Sciatic nerve (tissue), 2 donors: ENCODE data around the gene FPR2. TPM values are rescaled to one million over a fixed set of nuclear protein-coding genes. Genes with fewer than 3 reads are reported as not detected.
"Not testable (repeated sequence)": the region's sequence is repeated elsewhere in the genome, so short reads cannot be mapped to it uniquely, and the experiment has no call there.

ENCODE experiments used
- ATAC-seq: fragments of 200-7000 bp; cut with Tn5 transposase; one replicate; pipeline ENCODE4 v1.9.1; 2020; ENCODE audit warnings: mild to moderate bottlenecking, moderate library complexity
- DNase-seq: peaks from one replicate; pipeline ENCODE4 v3.0.0-alpha.2; 2020; ENCODE audit warnings: low spot score
- intact Hi-C: fragments of 100-400 bp; cut with DNase I; formaldehyde crosslinking; loops from one replicate; pipeline ENCODE4 v1.14.2; 2022
- total RNA-seq: library from RNA; stranded (reverse); fragmentation: NEBNext Ultra II Directional; extraction: Animal tissue kit (Norgen Biotek cat#: 25700); gene quantifications from one replicate; pipeline ENCODE4 v1.2.1, GENCODE V29; 2021
- donor health status: DM: no; HTN: no; CAD: no.
- donor health status: DM: no; HTN: no; CAD: no.

The FPR2 gene
- total RNA-seq, 1 donor from 2014 or later, result 2.4 TPM

DNA sequence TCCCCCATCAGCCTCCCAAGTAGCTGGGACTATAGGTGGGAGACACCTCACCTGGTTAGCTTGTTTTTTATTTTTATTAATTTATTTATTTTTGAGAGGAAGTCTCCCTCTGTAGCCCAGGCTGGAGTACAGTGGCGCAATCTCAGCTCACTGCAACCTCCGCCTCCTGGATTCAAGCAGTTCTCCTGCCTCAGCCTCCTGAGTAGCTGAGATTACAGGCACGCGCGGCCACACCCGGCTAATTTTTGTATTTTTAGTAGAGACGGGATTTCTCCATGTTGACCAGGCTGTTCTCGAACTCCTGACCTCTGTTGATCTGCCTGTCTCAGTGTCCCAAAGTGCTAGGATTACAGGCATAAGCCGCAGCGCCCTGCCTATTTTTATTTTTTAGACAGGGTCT lies 22.5 kb upstream of the FPR2 start:
- DNase-seq, intact Hi-C loops, ATAC-seq: not testable (repeated sequence)

DNA sequence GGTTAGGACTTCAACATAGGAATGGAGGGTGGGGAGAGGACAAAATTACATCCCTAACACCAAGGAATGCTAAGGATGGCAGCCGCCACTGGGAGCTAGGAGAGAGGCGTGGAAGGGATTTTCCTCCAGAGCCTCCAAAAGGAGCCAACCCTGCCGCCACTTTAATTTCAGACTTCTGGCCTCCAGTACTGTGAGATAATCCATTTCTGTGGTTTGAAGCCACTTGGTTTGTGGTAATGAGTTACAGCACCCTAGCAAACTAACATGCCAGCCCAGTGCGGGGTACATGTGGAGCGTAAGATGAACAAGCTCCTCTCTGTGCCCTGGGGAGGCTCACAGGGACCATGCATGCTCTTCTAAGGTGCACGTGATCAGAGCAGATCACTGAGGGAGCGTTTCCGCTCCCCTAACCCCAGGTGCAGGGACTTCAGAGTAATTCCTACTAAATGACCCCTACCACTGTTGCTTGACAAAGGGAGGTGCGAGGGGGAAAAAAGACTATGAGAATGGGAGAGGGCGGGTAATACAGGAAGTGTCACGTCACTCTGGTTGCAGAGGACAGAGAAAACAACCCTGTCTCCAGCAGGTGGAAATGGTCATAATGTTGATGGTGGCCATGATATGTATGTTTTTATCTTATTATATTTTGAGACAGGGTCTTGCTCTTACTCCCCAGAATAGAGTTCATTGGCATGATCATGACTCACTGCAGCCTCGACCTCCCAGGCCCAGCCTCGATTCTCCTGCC lies 21.3 kb upstream of the FPR2 start:
- no peak for ATAC-seq
- intact Hi-C loops, result no loop called here
- DNase-seq, result no peak

- ATAC-seq, result no peak
Observed at GRCh38 chr19:51740356-51740755, 20.6 kb upstream of the FPR2 start.

GRCh38 chr19:51742789-51743188 lies 18.2 kb upstream of the FPR2 start:
- intact Hi-C loops, result no loop called here
- ATAC-seq (no peak), DNase-seq (no peak)

More at GRCh38 chr19:51740356-51740755, 20.6 kb upstream of the FPR2 start:
- intact Hi-C loops, result no loop called here
- DNase-seq, result no peak

DNA sequence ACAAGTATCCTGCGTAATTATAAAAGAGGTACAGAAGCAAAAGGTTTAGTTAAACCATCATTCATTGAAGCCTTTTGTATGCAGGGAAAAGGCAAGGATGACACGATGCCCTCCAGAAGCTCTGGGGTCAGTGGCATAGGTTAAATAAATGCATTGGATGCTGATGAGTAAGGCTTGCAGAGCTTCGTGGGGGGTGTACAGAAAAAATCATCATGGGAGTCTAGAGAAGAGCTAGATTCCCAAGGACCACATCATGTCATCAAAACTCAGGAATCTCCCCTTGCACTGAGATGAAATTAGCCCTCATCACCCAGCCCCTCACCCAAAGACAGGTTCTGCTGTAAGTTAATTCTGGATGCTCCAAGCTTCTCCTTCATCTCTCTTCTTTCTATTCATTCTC lies 17.6 kb upstream of the FPR2 start:
- intact Hi-C loops, result no loop called here
- ATAC-seq (no peak), DNase-seq (no peak)

GRCh38 chr19:51746731-51747130 lies 14.2 kb upstream of the FPR2 start:
- intact Hi-C loops, result no loop called here
- ATAC-seq, result no peak
- DNase-seq, result no peak

GRCh38 chr19:51749979-51750378 lies 11.0 kb upstream of the FPR2 start:
- no peak for ATAC-seq
- no peak for DNase-seq
- intact Hi-C loops, result no loop called here

DNA sequence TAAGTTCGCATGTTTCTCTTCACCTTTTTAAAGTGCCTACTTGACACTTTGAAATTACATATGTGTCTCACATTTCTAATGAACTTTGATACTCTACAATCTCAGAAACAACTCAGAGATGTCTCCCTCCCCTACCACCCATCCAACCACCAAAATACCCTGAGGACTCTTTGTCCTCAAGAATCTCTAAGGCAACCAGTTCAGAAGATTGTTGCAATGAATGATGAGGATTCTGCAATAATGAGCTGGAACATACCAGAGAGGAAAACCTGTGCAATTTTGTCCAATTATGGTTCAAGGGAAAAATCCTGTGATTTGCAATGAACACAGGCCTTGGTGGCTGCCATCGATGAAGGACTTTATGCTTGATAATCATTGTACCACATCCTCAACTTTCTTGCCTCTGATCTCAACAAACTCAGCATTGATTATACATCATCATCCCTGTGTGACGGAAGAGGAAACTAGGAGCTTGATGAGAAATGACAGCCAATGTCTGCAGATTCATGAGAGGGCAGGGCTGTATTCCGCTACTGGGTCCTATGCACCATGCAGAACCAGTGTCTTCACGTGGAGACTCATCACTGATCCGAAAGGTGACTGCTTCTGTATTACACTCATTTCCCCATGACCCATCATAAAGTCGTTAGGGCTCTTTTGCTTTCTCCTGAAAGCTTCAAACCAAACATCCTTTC lies 10.4 kb upstream of the FPR2 start:
- ATAC-seq (no peak), DNase-seq (no peak)
- intact Hi-C loops, result no loop called here

GRCh38 chr19:51751655-51752054 lies 9.3 kb upstream of the FPR2 start, which contains the start of gene FPR1:
TSS of gene FPR1 (minus strand) at chr19:51751878. CDS start at chr19:51746994, 4,884 bp downstream.
- intact Hi-C loops, result no loop called here
- DNase-seq (no peak), ATAC-seq (peak; percentile 67)

DNA sequence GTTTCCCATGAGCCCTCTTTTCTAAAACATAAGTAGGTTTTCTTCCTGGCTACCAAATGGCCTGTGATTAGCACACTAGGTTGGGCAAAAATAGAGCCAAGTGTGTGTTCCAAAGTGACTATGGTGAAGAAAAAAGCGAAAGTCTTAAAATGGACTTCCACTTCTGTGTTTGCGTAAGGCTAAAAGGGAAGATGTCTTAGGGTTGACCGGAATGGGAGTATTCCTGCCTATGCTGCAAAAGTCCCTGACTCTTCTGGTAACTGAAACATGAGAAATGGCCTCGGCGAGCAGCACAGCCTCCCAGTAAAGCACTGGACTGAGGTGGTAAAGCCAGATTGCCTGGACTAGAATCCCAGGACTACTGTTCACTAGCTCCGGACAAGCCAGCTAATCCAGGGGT lies 6.9 kb upstream of the FPR2 start:
- intact Hi-C loops, result no loop called here
- ATAC-seq (peak; percentile 24), DNase-seq (no peak)

DNA sequence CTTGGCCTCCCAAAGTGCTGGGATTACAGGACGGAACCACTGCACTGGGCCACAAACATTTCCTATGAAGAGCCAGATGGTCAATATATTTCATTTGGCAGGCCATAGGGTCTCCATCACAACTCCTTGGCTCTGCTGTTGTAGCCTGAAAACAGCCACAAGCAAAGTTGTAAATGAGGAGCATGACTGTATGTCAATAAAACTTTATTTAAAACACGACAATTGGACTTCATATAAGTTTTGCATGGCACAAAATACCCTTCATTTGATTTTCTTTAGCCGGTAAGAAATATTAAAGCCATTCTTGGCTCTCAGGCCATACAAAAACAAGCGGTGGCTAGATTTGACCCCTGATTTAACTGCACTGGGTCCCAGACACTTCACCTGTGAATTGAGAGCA lies 6.2 kb upstream of the FPR2 start:
- intact Hi-C loops, result no loop called here
- DNase-seq (no peak), ATAC-seq (no peak)

DNA sequence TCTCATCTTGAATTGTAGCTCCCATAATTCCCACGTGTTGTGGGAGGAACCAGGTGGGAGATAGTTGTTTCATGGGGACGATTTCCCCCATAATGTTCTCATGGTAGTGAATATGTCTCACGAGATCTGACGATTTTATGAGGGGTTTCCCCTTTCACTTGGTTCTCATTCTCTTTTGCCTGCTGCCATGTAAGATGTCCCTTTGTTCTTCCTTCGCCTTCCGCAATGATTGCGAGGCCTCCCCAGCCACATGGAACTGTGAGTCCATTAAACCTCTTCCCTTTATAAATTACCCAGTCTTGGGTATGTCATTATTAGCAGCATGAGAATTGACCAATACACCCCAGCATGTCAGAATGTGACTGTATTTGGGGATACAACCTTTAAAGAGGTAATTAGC lies 5.4 kb upstream of the FPR2 start:
- intact Hi-C loops, result no loop called here

DNA sequence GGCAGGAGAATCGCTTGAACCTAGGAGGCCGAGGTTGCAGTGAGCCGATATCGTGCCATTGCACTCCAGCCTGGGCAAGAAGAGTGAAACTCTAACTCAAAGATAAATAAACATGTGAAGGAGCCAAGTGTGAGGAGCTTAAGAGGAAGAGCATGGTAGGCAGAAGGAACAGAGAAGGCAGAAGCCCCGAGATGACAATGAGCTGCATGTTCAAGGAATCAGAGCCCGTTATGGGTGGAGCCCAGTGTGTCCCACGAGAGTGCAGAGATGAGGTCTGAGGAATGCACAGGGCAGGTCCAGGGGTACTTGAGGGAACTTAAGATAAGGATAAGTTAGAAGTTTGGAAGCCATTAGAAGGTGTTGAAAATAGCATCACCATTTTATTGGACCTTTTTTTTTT lies 716 bp downstream of the FPR2 start:
- intact Hi-C loops, result no loop called here
- ATAC-seq, result no peak

More for the DNA sequence above, 5.4 kb upstream of the FPR2 start:
- no peak for ATAC-seq
- no peak for DNase-seq

DNA sequence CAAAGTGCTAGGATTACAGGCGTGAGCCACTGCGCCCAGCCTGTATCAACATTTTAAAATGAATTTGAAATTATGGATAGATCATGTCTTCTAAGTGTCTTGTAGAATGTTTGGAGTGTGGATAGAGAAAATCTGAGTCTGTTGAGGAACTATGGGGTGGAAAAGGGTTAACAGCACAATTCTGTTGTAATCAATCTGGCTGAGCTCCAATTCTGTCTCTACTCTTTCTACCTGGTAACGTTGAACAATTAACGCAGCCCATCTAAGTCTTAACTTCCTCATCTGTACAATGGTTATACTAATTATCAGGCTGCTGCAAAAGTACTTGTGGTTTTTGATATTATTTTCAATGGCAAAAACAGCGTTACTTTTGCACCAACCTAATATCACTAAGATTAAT lies 4.1 kb downstream of the FPR2 start:
- no peak for DNase-seq
- no peak for ATAC-seq
- intact Hi-C loops, result no loop called here

More for the DNA sequence above, 716 bp downstream of the FPR2 start:
- no peak for DNase-seq

DNA sequence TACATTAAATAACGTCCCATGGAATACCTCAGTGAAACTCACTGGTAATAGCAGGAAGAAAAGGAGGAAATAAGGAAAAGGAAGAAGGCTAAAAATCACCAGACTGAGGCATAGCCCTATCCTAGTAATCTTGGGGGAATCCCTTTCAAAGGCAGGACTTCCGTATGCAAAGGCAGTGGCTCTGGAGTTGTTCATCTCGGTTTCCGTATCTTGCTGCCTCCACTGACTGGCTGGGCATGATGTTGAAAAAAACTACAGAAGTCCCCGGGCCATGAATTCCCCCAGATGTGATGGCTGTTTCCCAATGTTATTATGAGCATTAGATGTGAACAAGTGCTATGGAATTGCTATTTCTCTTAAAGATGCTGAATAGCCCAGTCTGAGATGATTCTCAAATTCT lies 5.5 kb downstream of the FPR2 start:
- no peak for DNase-seq
- intact Hi-C loops, result no loop called here
- ATAC-seq, result no peak

DNA sequence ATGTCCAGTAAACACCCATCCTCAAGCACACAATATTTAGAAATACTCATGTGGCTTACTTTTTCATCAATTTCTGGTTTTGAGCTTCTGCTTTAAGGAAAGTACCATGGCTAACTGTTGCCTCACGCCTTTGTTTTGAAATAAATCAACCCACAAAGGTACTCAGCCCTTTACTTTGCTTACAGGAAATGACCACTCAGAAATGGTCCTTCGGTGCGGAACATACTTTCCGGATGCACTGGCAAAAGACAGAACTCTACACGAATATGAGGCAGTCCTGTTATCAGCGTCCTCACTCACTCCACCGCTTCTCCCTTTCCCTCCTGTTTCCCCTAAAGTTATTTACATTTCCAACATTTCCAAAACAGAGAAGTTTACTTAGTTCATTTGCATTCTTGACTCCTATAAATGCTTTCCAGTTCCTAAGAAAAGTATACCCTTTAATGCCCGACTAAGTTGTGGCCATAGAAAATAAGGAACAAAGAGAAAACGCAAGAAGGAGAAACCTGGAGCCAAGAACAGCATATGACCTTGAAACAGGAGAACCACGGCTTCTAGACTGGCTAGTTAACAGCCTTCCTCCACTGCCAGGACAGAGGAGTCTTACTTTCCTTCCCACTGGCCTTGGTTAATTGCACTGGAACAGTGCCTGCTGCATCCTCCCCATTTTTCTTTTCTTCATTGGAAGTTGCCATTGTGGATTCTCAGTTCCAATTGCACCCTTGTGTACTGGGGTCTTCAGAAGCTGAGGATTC lies 10.6 kb downstream of the FPR2 start:
- intact Hi-C loops, result no loop called here
- DNase-seq (no peak), ATAC-seq (no peak)

GRCh38 chr19:51772977-51773376 lies 12.0 kb downstream of the FPR2 start:
- intact Hi-C loops, result no loop called here
- DNase-seq, result no peak
- ATAC-seq, result no peak

DNA sequence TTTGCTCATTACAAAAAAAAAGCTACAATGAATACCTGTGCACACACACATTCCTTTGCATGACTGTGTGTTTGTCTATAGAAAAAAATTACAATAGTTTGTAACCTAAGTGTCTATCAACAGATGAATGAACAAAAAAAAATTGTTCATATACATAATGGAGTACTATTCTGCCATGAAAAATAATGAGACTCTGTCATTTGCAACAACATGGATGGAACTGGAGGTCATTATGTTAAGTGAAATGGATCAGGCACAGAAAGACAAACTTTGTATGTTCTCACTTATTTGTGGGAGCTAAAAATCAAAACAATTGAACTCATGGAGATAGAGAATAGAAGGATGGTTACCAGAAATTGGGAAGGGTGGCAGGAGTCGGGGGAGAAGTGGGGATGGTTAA lies 15.6 kb downstream of the FPR2 start:
- ATAC-seq, intact Hi-C loops, DNase-seq: not testable (repeated sequence)

DNA sequence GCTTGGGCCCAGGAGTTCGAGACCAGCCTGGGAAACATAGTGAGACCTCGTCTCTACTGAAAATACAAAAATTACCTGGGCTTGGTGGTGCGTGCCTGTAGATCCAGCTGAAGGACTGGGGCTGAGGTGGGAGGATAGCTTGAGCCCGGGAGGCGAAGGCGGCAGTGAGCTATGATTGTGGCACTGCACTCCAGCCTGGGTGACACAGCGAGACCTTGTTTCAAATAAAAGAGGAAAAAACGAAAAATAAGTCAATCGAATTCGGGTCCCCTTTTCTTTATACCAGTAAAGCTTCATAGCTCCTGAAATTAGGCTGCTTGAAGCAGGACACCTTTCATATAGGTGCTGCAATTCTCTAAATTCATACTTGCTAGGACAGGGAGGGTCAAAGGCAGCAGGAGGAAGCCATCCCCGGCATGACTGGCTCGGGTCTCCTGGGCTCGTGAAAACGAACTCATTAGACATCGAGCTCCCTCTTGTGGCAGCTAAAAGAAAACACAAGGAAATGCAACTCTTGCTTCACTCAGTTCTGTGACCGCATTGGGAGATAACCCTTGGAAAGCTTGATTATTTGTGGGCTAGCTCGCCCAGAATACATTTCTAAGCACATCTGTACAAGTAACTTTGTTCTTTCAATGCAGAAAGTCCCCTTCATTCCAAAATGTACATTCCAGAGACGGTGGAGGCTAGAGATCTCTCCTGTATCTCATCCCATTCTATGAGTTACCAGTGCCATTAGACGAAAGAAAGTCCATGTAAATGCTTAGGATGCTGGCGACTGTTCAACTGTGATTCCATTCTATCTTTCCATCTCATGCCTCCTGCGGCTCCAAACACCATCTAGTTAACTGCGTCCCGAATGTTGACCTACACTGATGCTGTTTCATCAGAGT lies 16.8 kb downstream of the FPR2 start:
- DNase-seq (peak; percentile 69), ATAC-seq (peak; percentile 90)
- intact Hi-C loops, result no loop called here
